K562 (cell line): ENCODE results near the gene SNX27. TPM values are rescaled to one million over a fixed set of nuclear protein-coding genes. Genes with fewer than 3 reads are reported as not detected.
A peak's percentile ranks its signal among the peaks of the same experiment; 100 is the strongest.

Experiments
- CBFB ChIP-seq: sonication (generic); formaldehyde crosslinking; IDR thresholded peaks from 2 replicates; pipeline ENCODE4 v1.4.0; 2020; ENCODE audit warnings: mild to moderate bottlenecking, missing genetic modification reagents
- CEBPB ChIP-seq: fragments of 450-650 bp; IDR thresholded peaks from 2 replicates; pipeline ENCODE4 v1.6.1; 2016; ENCODE audit warnings: missing genetic modification characterization, missing compliant biosample characterization
- FUS ChIP-seq: fragments of 200-400 bp; formaldehyde crosslinking; optimal IDR thresholded peaks from 2 replicates; pipeline ENCODE3; 2017; ENCODE audit warnings: low read depth, low read length
- HCFC1 ChIP-seq: IDR thresholded peaks from 2 replicates; pipeline ENCODE4 v1.6.1; 2012; ENCODE audit warnings: low read depth, low read length, improper control_type of control experiment
- IFI16 ChIP-seq: fragments of 250-450 bp; sonication (Bioruptor Pico); IDR thresholded peaks from 2 replicates; pipeline ENCODE4 v2.1.2; 2022; ENCODE audit warnings: mild to moderate bottlenecking, inconsistent platforms
- JUND ChIP-seq, 2 experiments: IDR thresholded peaks; 2 replicates in 1 of 2; 3 replicates in 1 of 2; pipeline ENCODE4 v1.6.1; 2011; ENCODE audit warnings: borderline replicate concordance in 2 of 2, low read depth in 2 of 2, low read length in 2 of 2, improper control_type of control experiment in 1 of 2, missing biosample characterization in 1 of 2, missing genetic modification characterization in 1 of 2, missing genetic modification reagents in 1 of 2
- MBD2 ChIP-seq: sonication (generic); IDR thresholded peaks from 2 replicates; pipeline ENCODE4 v1.6.1; 2016; ENCODE audit warnings: low read depth, borderline replicate concordance
- NFE2L1 ChIP-seq: fragments of 450-650 bp; IDR thresholded peaks from 2 replicates; pipeline ENCODE4 v1.6.1; 2016; ENCODE audit warnings: missing genetic modification characterization, low read depth, mild to moderate bottlenecking, missing compliant biosample characterization, moderate library complexity, borderline replicate concordance
- ZBTB17 ChIP-seq: fragments of 450-650 bp; formaldehyde crosslinking; IDR thresholded peaks from 2 replicates; pipeline ENCODE4 v1.4.0; 2020; ENCODE audit warnings: mild to moderate bottlenecking
- ZNF212 ChIP-seq: fragments of 450-650 bp; formaldehyde crosslinking; IDR thresholded peaks from 2 replicates; pipeline ENCODE4 v1.4.0; 2020; ENCODE audit warnings: mild to moderate bottlenecking
- ZNF699 ChIP-seq: fragments of 250-450 bp; sonication (Bioruptor Pico); IDR thresholded peaks from 2 replicates; pipeline ENCODE4 v1.8.0; 2021; ENCODE audit warnings: mild to moderate bottlenecking, moderate library complexity; ENCODE audit not compliant: insufficient replicate concordance
- polyA plus RNA-seq, 8 experiments: library from polyadenylated mRNA; depleted of rRNA in 4 of 8; stranded (reverse) in 5 of 8; unstranded in 3 of 8; fragments of >200 nt; fragmentation: Nextera tagmentation in 2 of 8; fragmentation: Illumina TruSeq in 1 of 8; extraction: Ambion mirVana in 2 of 8; extraction: Trizol in 1 of 8; gene quantifications; 2 replicates each; pipeline versions ENCODE4 v1.2.1 to v1.2.3, GENCODE V29; 2011 to 2014; ENCODE audit warnings: inconsistent platforms in 1 of 8, missing spikeins in 1 of 8
- total RNA-seq, 7 experiments: library from RNA; depleted of rRNA in 6 of 7; stranded (reverse); fragments of >200 nt in 6 of 7; fragmentation: Illumina TruSeq in 2 of 7; extraction: Trizol in 2 of 7; gene quantifications; 2 replicates each; pipeline versions ENCODE4 v1.2.1 to v1.2.3, GENCODE V29; 2011 to 2021; ENCODE audit warnings: low replicate concordance in 1 of 7

The SNX27 gene
- total and polyA plus RNA-seq, 9 of the 15 experiments (the other 6 are each of a cell fraction or from before 2014, with no cell fraction given): 4.5 to 18.7 (median 10.1) TPM

- no peak for TF ChIP-seq CBFB (CRISPR knock-in tag)
- no peak for TF ChIP-seq IFI16 (CRISPR knock-in tag)
- no peak for TF ChIP-seq CEBPB (tag)
- TF ChIP-seq NFE2L1 (tag): no peak
- TF ChIP-seq HCFC1: 0 out of 2 replicates have a peak, but pooled peaks have one; percentile 7
- TF ChIP-seq ZBTB17 (CRISPR knock-in tag): no peak
- TF ChIP-seq ZNF699 (CRISPR knock-in tag): no peak
- 0 out of 2 replicates have a peak, but pooled peaks have one; percentile 8 for TF ChIP-seq JUND (IDR thresholded peaks at IDR 0.05; ENCODE audit: borderline replicate concordance, low read depth, low read length)
- TF ChIP-seq JUND (tag; IDR thresholded peaks at IDR 0.05; ENCODE audit: borderline replicate concordance, low read depth, low read length): no peak
- TF ChIP-seq ZNF212 (CRISPR knock-in tag): no peak
- TF ChIP-seq FUS: no peak
- TF ChIP-seq MBD2: no peak
Measured at GRCh38 chr1:151705753-151706463, 94.1 kb downstream of the SNX27 start (continued).
